Heart left ventricle (tissue), 16 donors: ENCODE results near the gene EIF2D. TPM values are rescaled to one million over a fixed set of nuclear protein-coding genes. Genes with fewer than 3 reads are reported as not detected.

Source experiments
- ATAC-seq, 4 donors: fragments of 200-7000 bp; cut with Tn5 transposase; one replicate each; pipeline ENCODE4 v1.9.1; 2020 to 2022; ENCODE audit warnings: moderate library complexity in 4 of 4, mild to moderate bottlenecking in 3 of 4, moderate number of reproducible peaks in 1 of 4
- DNase-seq, 5 donors: peaks; one replicate each; pipeline ENCODE4 v3.0.0-alpha.2; 2020
- H3K27ac ChIP-seq, 12 donors: fragments of 200-600 bp; sonication (generic) in 4 of 12; one replicate each; pipeline versions ENCODE4 v1.5.0 to v1.8.0; 2016 to 2022; ENCODE audit warnings: mild to moderate bottlenecking in 2 of 12
- H3K27me3 ChIP-seq, 9 donors: fragments of 200-600 bp; sonication (generic) in 2 of 9; one replicate each; pipeline versions ENCODE4 v1.5.1 to v1.8.0; 2016 to 2022; ENCODE audit warnings: mild to moderate bottlenecking in 3 of 9
- H3K36me3 ChIP-seq, 9 donors: fragments of 200-600 bp; sonication (generic) in 2 of 9; one replicate each; pipeline versions ENCODE4 v1.5.0 to v1.8.0; 2018 to 2022; ENCODE audit warnings: mild to moderate bottlenecking in 2 of 9
- H3K4me1 ChIP-seq, 12 donors: fragments of 200-600 bp; sonication (generic) in 4 of 12; one replicate each; pipeline versions ENCODE4 v1.5.0 to v1.8.0; 2016 to 2022; ENCODE audit warnings: mild to moderate bottlenecking in 3 of 12
- H3K4me3 ChIP-seq, 12 donors: fragments of 200-600 bp; sonication (generic) in 4 of 12; one replicate each; pipeline versions ENCODE4 v1.5.0 to v1.8.0; 2017 to 2022; ENCODE audit warnings: mild to moderate bottlenecking in 9 of 12, moderate library complexity in 4 of 12
- H3K9me3 ChIP-seq, 12 donors: fragments of 200-600 bp; sonication (generic) in 4 of 12; one replicate each; pipeline versions ENCODE4 v1.5.0 to v1.8.0; 2016 to 2022; ENCODE audit warnings: mild to moderate bottlenecking in 1 of 12
- CTCF ChIP-seq, 12 donors: fragments of 200-600 bp; sonication (generic) in 4 of 12; IDR thresholded peaks; one replicate each; pipeline versions ENCODE4 v1.5.0 to v1.8.0; 2018 to 2022; ENCODE audit warnings: antibody characterized with exemption in 12 of 12, mild to moderate bottlenecking in 5 of 12
- POLR2A ChIP-seq, 2 donors: fragments of 450-650 bp; IDR thresholded peaks; one replicate each; pipeline ENCODE4 v1.6.1; 2017; ENCODE audit warnings: antibody characterized with exemption in 2 of 2, mild to moderate bottlenecking in 2 of 2, moderate library complexity in 2 of 2
- WGBS, 4 donors: extraction: QIAGEN DNeasy Blood & Tissue Kit in 2 of 4; methylation state at CpG; one replicate each; pipeline versions ENCODE4 v1.1.5 to v1.1.7; 2013 to 2018; 5-methylcytosine and 5-hydroxymethylcytosine counted together
- intact Hi-C, 10 donors: fragments of 100-400 bp; cut with DNase I; formaldehyde crosslinking; loops; one replicate each; pipeline versions ENCODE4 v1.11.1 to v1.14.2; 2022
- polyA plus RNA-seq, 2 donors: library from polyadenylated mRNA; stranded (reverse); fragments of 200-250 nt; gene quantifications; one replicate each; pipeline ENCODE4 v1.2.3, GENCODE V29; 2013
- total RNA-seq, 9 donors: library from RNA; depleted of rRNA in 2 of 9; stranded (reverse); fragments of >200 nt in 2 of 9; fragmentation: NEBNext Ultra II Directional in 3 of 9; extraction: Animal tissue kit (Norgen Biotek cat#: 25700) in 3 of 9; gene quantifications; one replicate each; pipeline versions ENCODE4 v1.1.0 to v1.2.4, GENCODE V29; 2016 to 2023
- donor health status: ischemic (EF 13 %, LVEDD 7.1; RV severe dilation, severe dysfunction).
- donor health status: healthy with polysubstance abuse.
- donor health status: DM: no; HTN: yes; CAD: no.
- donor health status: DM: no; HTN: no; CAD: no.
- donor health status: ischemic (EF 25% LVEDD 6.9; RV normal size, moderate dysfunction).
- donor health status: ischemic (EF 25% LVEDD 5.7; RV mildly dilated, moderate dysfunction).
- donor health status: healthy.
- donor health status: DM: yes; HTN: yes; CAD: no.
- donor health status: ischemic (EF 35%, LVEDD 5.7; RV mildly dilated, moderate dysfunction).
- donor health status: nonischemic (EF 11% LVEDD 7.7; RV severe dilation, severe dysfunction).
- donor health status: DM: yes; HTN: yes; CAD: no.
- donor health status: PGD.
- donor health status: ischemic (EF 29% LVEDD 5.4; RV normal size, mild dysfunction).
- donor health status: nonischemic (EF 23%, LVEDD 6.1; RV moderate dilation, normal function).

EIF2D gene
- total and polyA plus RNA-seq, 11 donors: 15.6 to 37.5 (median 27.6) TPM

DNA sequence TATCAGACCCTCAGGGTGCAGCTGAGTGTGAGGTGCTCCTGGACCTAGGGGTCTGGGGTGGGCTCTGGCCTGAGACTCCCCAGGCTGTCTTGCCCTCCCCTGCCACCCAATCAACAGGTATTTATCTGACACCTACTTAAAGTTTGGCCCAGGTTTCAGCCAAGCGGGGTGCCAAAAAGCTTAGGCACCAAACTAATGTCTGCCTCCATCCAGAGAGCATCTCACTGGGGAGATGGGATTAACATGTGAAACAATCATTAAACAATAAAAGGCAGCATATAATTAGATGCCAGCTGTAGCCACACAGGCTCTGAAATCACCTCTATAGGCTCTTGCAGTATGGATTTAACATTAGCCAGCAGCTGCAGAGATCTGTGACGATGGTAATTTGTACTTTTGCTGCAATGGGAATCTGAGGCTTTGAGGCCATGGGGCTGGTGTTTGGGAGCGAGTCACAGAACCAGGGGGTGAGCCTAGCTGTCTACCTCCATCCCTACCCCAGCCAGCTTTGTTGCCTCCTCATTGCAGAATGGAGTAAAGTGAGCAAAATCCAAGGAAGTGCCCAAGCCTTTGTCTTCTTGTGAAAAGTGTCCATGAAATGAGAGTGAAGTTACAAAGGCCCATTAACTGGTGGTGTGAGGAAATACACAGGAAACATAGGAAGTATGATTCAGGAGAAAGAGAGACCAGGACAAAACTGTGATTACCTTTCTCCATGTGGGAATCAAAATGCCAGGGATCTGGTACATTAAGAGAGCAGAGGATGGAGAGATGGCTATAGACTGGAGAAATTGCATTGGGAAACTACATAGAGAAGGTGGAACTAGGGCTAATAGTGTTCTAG, 36.1 kb downstream of the EIF2D start:
- no peaks in the 10 kb centered on the region for H3K36me3 ChIP-seq
- no peaks in the 10 kb centered on the region for H3K27me3 ChIP-seq
- peaks cover 0 to 88% (median 27%) of the 10 kb centered on the region in 12 donors for H3K4me1 ChIP-seq
- peak overlapping the region in 10 of 12 donors; percentile 21 to 98 (median 46) for H3K27ac ChIP-seq
- WGBS, 4 donors: 79 to 92% (median 90%) methylated on average over 3 of the region's 3 CpGs
- peak overlapping the region in 1 of 12 donors; percentile 27 for H3K4me3 ChIP-seq
- ATAC-seq (no peak), DNase-seq (no peak)
- no peak for TF ChIP-seq POLR2A (IDR thresholded peaks at IDR 0.05)
- no peak for TF ChIP-seq CTCF (IDR thresholded peaks at IDR 0.05)
- no peaks in the 10 kb centered on the region for H3K9me3 ChIP-seq
- intact Hi-C loops: loop anchor here in 1 of 10 donors (2.0 kb wide), 1 partner anchor 35 kb away; no protein-coding TSS in a partner anchor

DNA sequence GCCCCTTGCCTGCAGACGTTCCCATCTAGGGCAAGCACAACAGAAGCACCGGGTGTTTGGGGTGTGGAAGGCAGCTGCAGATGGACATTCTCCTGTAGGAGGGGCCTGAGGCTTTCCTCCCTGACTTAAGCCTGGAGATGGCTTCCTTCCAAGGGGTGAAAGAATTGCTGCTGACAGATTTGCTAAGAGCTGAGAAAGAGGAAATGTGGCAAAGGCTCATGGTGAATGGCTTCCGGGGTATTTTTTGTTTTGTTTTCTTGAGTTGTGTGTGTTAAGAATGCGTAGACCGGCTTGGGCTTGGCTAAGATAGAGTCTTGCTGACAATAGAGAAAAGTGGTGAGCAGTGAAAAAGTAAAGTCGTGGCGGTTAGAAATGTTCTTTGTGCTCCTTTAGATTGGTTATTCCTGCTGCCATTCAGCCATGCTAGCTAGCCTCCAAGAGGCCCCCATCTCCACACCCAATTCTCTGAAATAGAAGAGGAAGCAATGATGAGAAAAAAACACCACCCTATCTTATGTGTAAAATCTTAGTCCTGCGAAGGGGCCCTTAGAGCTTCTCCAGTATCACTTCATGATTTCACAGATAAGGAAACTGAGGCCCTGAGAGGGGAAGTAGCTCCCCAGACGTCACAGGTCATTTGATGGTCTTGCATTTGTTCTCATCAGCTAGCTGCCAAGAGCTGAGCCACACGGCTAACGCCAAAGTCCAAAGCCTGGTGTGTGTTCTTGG, 36.9 kb downstream of the EIF2D start:
- Histone ChIP-seq H3K36me3 (no peaks in the 10 kb centered on the region), H3K4me1 (peaks cover 0 to 88% (median 25%) of the 10 kb centered on the region in 12 donors), H3K27ac (peak overlapping the region in 10 of 12 donors; percentile 21 to 98 (median 46)), H3K27me3 (no peaks in the 10 kb centered on the region), H3K4me3 (peak overlapping the region in 1 of 12 donors; percentile 27), H3K9me3 (no peaks in the 10 kb centered on the region)
- intact Hi-C loops: no loop called here
- peak; percentile 12 to 70 (median 62) for ATAC-seq
- 43 to 50% (median 46%) methylated on average over 9 to 11 of the region's 11 CpGs for WGBS, 4 donors
- peak in 4 of 5 donors; percentile 48 to 70 (median 65) for DNase-seq
- TF ChIP-seq CTCF (IDR thresholded peaks at IDR 0.05): no peak
- no peak for TF ChIP-seq POLR2A (IDR thresholded peaks at IDR 0.05)

GRCh38 chr1:206573762-206574161, 38.5 kb downstream of the EIF2D start:
- DNase-seq: no peak

More at GRCh38 chr1:206573762-206574161, 38.5 kb downstream of the EIF2D start:
- H3K36me3 ChIP-seq: no peaks in the 10 kb centered on the region
- intact Hi-C loops: no loop called here
- peaks cover 0 to 82% (median 14%) of the 10 kb centered on the region in 12 donors for H3K4me1 ChIP-seq
- TF ChIP-seq CTCF (IDR thresholded peaks at IDR 0.05) (no peak), POLR2A (IDR thresholded peaks at IDR 0.05) (no peak)
- WGBS, 4 donors: 90 to 98% (median 95%) methylated on average over 4 of the region's 4 CpGs
- peak overlapping the region in 1 of 12 donors; percentile 98 for H3K27ac ChIP-seq
- no peak for ATAC-seq
- H3K27me3 ChIP-seq: no peaks in the 10 kb centered on the region
- no peak overlapping the region for H3K4me3 ChIP-seq
- H3K9me3 ChIP-seq: no peaks in the 10 kb centered on the region
